HCT116 (cell line): Measurements from ENCODE around the gene NECTIN3. TPM values are rescaled to one million over a fixed set of nuclear protein-coding genes. Genes with fewer than 3 reads are reported as not detected.
A peak's percentile ranks its signal among the peaks of the same experiment; 100 is the strongest.

Experiments used
- ATAC-seq: fragments of 200-7000 bp; cut with Tn5 transposase; 2 replicates; pipeline ENCODE4 v1.9.1; 2020; ENCODE audit warnings: mild to moderate bottlenecking, moderate library complexity
- BruUV-seq: library from RNA; stranded (reverse); fragments of 400-500 nt; replicated peaks from 2 replicates; lab custom pipeline; 2021; lab: Mats Ljungman, UMichigan
- CTCF ChIA-PET: fragments of 300-600 bp; sonication (Branson Sonifier 250); formaldehyde crosslinking; loops from one replicate; lab custom pipeline; 2021; ENCODE audit warnings: antibody characterized with exemption; lab: Charles Lee
- POLR2A ChIA-PET: fragments of 300-600, 350-600 bp; sonication (Branson Sonifier 250); formaldehyde crosslinking; loops from one replicate; lab custom pipeline; 2021; ENCODE audit warnings: antibody characterized with exemption; lab: Charles Lee
- RAD21 ChIA-PET, 2 experiments: fragments of 300-600 bp; sonication (Branson Sonifier 250); formaldehyde crosslinking; loops; one replicate each; lab custom pipeline; 2023; ENCODE audit warnings: low total read pairs in 2 of 2; ENCODE audit not compliant: uncharacterized antibody in 2 of 2, unreplicated experiment in 2 of 2, low non-redundant PET in 1 of 2; lab: Charles Lee
- DNase-seq: peaks from one replicate; pipeline ENCODE4 v3.0.0-alpha.2; 2010; ENCODE audit warnings: low read depth, low spot score
- H2AFZ ChIP-seq: fragments of 200-600 bp; shearing (Covaris generic), sonication (generic); 2 replicates; pipeline ENCODE4 v1.6.1; 2017; ENCODE audit warnings: low read depth, mixed run types, mixed read lengths, antibody characterized with exemption, low read length; ENCODE audit not compliant: poor library complexity, severe bottlenecking
- H3K27ac ChIP-seq: 2 replicates; pipeline ENCODE4 v1.5.1; 2012; ENCODE audit warnings: low read depth, low read length
- H3K27me3 ChIP-seq: fragments of 200-600 bp; sonication (generic); 2 replicates; pipeline ENCODE4 v1.6.1; 2016; ENCODE audit warnings: mixed run types, low read length, mixed read lengths; ENCODE audit not compliant: insufficient read depth
- H3K36me3 ChIP-seq, 2 experiments: fragments of 200-500 bp in 1 of 2; fragments of 200-600 bp in 1 of 2; sonication (Bioruptor generic) in 1 of 2; sonication (generic) in 1 of 2; 2 replicates each; pipeline versions ENCODE4 v1.5.1 to v1.6.1; 2014 to 2016; ENCODE audit warnings: low read length in 2 of 2, inconsistent platforms in 1 of 2, mixed read lengths in 1 of 2, mixed run types in 1 of 2; ENCODE audit not compliant: insufficient read depth in 2 of 2, control insufficient read depth in 1 of 2
- H3K4me1 ChIP-seq, 2 experiments: fragments of 200-600 bp in 1 of 2; sonication (generic) in 1 of 2; 2 replicates each; pipeline versions ENCODE4 v1.5.1 to v1.6.1; 2012 to 2017; ENCODE audit warnings: low read length in 2 of 2, inconsistent platforms in 1 of 2, mild to moderate bottlenecking in 1 of 2, mixed read lengths in 1 of 2, mixed run types in 1 of 2, moderate library complexity in 1 of 2; ENCODE audit not compliant: insufficient read depth in 2 of 2, control insufficient read depth in 1 of 2
- H3K4me2 ChIP-seq: fragments of 200-600 bp; sonication (generic); 2 replicates; pipeline ENCODE4 v1.6.1; 2017; ENCODE audit warnings: mixed run types, low read length, mixed read lengths
- H3K4me3 ChIP-seq, 2 experiments: fragments of 200-600 bp in 1 of 2; sonication (generic) in 1 of 2; replicated peaks in 1 of 2; 2 replicates each; pipeline ENCODE4 v1.5.1; 2011 to 2016; ENCODE audit warnings: low read length in 2 of 2, control low read depth in 1 of 2, low read depth in 1 of 2, mild to moderate bottlenecking in 1 of 2, mixed read lengths in 1 of 2, mixed run types in 1 of 2
- H3K79me2 ChIP-seq: fragments of 200-600 bp; sonication (generic); 2 replicates; pipeline ENCODE4 v1.6.1; 2017; ENCODE audit warnings: mild to moderate bottlenecking, mixed run types, low read length, moderate library complexity, mixed read lengths; ENCODE audit not compliant: insufficient read depth
- H3K9ac ChIP-seq: fragments of 200-600 bp; sonication (generic); 2 replicates; pipeline ENCODE4 v1.6.1; 2016; ENCODE audit warnings: low read length, mixed read lengths
- H3K9me2 ChIP-seq: fragments of 200-600 bp; sonication (generic), shearing (Covaris generic); 2 replicates; pipeline ENCODE4 v1.6.1; 2017; ENCODE audit warnings: mixed run types, mild to moderate bottlenecking, moderate library complexity; ENCODE audit not compliant: insufficient read depth
- H3K9me3 ChIP-seq, 2 experiments: fragments of 200-500 bp in 1 of 2; fragments of 200-600 bp in 1 of 2; sonication (Bioruptor generic) in 1 of 2; sonication (generic) in 1 of 2; 2 replicates each; pipeline ENCODE4 v1.6.1; 2014 to 2017; ENCODE audit warnings: low read length in 2 of 2, mixed read lengths in 2 of 2, inconsistent platforms in 1 of 2, low read depth in 1 of 2, mild to moderate bottlenecking in 1 of 2, mixed run types in 1 of 2, moderate library complexity in 1 of 2; ENCODE audit not compliant: control insufficient read depth in 1 of 2, insufficient read depth in 1 of 2
- H4K20me1 ChIP-seq: fragments of 200-600 bp; sonication (generic), shearing (Covaris generic); 2 replicates; pipeline ENCODE4 v1.6.1; 2017; ENCODE audit warnings: mixed run types, mild to moderate bottlenecking, moderate library complexity; ENCODE audit not compliant: insufficient read depth
- CBX3 ChIP-seq: IDR thresholded peaks from 2 replicates; pipeline ENCODE4 v1.6.1; 2012; ENCODE audit warnings: low read depth
- MAX ChIP-seq: IDR thresholded peaks from 2 replicates; pipeline ENCODE4 v1.6.1; 2012
- ZFX ChIP-seq: fragments of 450-650 bp; IDR thresholded peaks from 2 replicates; pipeline ENCODE4 v1.6.1; 2017
- intact Hi-C: fragments of 100-400 bp; cut with micrococcal nuclease; formaldehyde crosslinking; loops from 2 replicates; pipeline ENCODE4 v1.10.0; 2022
- total RNA-seq: library from RNA; stranded (reverse); gene quantifications from one replicate; pipeline ENCODE4 v1.2.1, GENCODE V29; 2021; ENCODE audit not compliant: unreplicated experiment
- TF ChIP-seq, protein P1 (sequence below): IDR thresholded peaks from 2 replicates; pipeline ENCODE4 v1.6.1; 2012; ENCODE audit warnings: low read depth

NECTIN3 gene
- total RNA-seq, 1 experiment from 2014 or later: 93.6 TPM

GRCh38 chr3:111156517-111156916 lies 84.9 kb downstream of the NECTIN3 start (continued):
- TF ChIP-seq MAX (no peak), ZFX (no peak)
- TF ChIP-seq, protein P1, sequence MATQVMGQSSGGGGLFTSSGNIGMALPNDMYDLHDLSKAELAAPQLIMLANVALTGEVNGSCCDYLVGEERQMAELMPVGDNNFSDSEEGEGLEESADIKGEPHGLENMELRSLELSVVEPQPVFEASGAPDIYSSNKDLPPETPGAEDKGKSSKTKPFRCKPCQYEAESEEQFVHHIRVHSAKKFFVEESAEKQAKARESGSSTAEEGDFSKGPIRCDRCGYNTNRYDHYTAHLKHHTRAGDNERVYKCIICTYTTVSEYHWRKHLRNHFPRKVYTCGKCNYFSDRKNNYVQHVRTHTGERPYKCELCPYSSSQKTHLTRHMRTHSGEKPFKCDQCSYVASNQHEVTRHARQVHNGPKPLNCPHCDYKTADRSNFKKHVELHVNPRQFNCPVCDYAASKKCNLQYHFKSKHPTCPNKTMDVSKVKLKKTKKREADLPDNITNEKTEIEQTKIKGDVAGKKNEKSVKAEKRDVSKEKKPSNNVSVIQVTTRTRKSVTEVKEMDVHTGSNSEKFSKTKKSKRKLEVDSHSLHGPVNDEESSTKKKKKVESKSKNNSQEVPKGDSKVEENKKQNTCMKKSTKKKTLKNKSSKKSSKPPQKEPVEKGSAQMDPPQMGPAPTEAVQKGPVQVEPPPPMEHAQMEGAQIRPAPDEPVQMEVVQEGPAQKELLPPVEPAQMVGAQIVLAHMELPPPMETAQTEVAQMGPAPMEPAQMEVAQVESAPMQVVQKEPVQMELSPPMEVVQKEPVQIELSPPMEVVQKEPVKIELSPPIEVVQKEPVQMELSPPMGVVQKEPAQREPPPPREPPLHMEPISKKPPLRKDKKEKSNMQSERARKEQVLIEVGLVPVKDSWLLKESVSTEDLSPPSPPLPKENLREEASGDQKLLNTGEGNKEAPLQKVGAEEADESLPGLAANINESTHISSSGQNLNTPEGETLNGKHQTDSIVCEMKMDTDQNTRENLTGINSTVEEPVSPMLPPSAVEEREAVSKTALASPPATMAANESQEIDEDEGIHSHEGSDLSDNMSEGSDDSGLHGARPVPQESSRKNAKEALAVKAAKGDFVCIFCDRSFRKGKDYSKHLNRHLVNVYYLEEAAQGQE: no peak

- H3K4me2 ChIP-seq: no peak overlapping the region
- 0 out of 2 replicates have a peak, but pooled peaks have one; percentile 24 for TF ChIP-seq MAX
- TF ChIP-seq CBX3: no peak
- H3K79me2 ChIP-seq: peaks cover 15% of the 10 kb centered on the region
- ChIA-PET POLR2A (no interaction called here), CTCF (no interaction called here), RAD21 (no interaction called here)
- intact Hi-C loops: no loop called here
- no peaks in the 10 kb centered on the region for H3K4me1 ChIP-seq
- H4K20me1 ChIP-seq: no peaks in the 10 kb centered on the region
- H2AFZ ChIP-seq: no peak overlapping the region
- ATAC-seq: no peak
- BruUV-seq: no TSS peak
- no peaks in the 10 kb centered on the region for H3K9me3 ChIP-seq
- no peak for DNase-seq
- no peak overlapping the region for H3K9ac ChIP-seq
- no peaks in the 10 kb centered on the region for H3K9me2 ChIP-seq
- no peak overlapping the region for H3K27ac ChIP-seq
- no peak overlapping the region for H3K4me3 ChIP-seq
- H3K36me3 ChIP-seq: peaks cover 5 to 20% of the 10 kb centered on the region in 2 experiments; a peak in 3 of 4 replicates
- no peaks in the 10 kb centered on the region for H3K27me3 ChIP-seq
Observed at GRCh38 chr3:111159391-111159790, 87.8 kb downstream of the NECTIN3 start.
